Adipose tissue (tissue), 3 donors: ENCODE measurements around the gene LASP1. TPM values are rescaled to one million over a fixed set of nuclear protein-coding genes. Genes with fewer than 3 reads are reported as not detected.
"Not testable (repeated sequence)": the region's sequence is repeated elsewhere in the genome, so short reads cannot be mapped to it uniquely, and the experiment has no call there.

Experiments used
- H3K27ac ChIP-seq: one replicate; pipeline ENCODE4 v1.5.1; 2013; ENCODE audit warnings: low read depth, low read length
- WGBS, 3 donors: extraction: QIAGEN DNeasy Blood & Tissue Kit; methylation state at CpG; one replicate each; pipeline ENCODE4 v1.1.7; 2013; 5-methylcytosine and 5-hydroxymethylcytosine counted together
- polyA plus RNA-seq, 3 donors: library from polyadenylated mRNA; stranded (reverse); fragments of 200-250 nt; gene quantifications; one replicate each; pipeline ENCODE4 v1.2.3, GENCODE V29; 2013
- donor health status: healthy with polysubstance abuse.
- donor health status: Bipolar disorder and iron deficiency.
- donor health status: healthy.

The LASP1 gene
- polyA plus RNA-seq, 3 donors: 49.1 to 90.6 (median 67.3) TPM

DNA sequence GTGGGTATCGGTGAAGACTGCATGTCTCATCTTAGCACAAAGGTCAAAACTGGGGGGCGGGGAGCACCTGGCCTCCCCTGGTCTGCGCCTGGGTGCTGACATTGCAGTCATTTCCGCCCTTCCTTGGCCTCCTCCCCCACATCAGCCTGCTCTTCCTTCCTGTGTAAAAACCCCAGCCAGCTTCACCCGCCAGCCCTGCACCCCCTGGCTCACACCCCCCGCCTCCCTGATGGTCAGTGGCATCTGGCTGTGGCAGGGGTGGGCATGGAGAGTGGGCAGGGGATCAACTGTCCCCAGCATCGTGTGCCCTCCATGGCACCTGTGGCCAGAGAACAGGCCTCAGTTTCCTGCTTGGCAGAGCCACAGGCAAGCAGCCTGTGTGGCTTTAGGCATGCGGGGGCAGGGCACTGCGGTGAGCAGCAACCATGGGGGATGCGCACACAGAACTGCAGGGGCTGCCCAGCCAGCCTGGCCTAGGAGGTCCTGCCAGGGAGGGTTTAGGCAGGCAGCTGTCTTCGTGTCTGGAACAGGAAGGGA, 29.0 kb downstream of the LASP1 start:
- H3K27ac ChIP-seq: no peak overlapping the region
- WGBS, 3 donors: 33 to 75% (median 43%) methylated on average over 11 of the region's 11 CpGs

GRCh38 chr17:38899421-38899820, 29.6 kb downstream of the LASP1 start:
- no peak overlapping the region for H3K27ac ChIP-seq
- WGBS, 3 donors: 62 to 92% (median 64%) methylated on average over 5 of the region's 5 CpGs

DNA sequence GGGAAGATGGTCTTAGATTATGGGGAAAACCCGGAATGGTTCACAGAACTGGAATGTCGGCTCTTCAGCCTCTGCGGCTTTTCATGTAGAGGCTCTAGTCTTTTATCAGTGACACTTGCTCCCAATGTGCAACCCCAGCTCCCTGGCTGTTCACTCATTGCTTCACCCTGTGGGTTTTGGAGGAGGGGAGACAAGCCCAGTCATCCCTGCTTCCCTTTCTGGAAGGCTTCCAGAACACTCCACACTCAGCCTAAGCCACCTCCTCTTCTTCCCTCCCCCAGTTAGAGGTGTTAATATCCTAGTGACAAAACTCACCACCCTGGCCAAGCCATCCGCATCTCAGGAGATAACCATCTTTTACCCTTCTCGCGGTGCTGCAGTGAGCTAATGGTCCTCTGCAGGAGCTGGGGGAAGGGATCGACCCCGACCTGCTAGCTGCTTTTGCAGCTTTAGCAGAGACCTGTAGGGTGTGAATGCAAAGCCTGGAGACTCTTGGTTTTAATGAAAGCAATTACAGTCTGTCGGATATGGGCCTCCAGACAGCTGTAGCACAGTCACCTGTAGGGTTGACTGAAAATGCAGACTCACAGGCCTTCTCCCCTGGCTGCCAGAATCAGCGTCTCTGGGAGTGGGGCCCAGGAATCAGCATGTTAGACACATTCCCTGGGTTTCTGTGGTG, 31.3 kb downstream of the LASP1 start:
- H3K27ac ChIP-seq: no peak overlapping the region
- WGBS, 3 donors: 13 to 55% (median 16%) methylated on average over 10 of the region's 10 CpGs

DNA sequence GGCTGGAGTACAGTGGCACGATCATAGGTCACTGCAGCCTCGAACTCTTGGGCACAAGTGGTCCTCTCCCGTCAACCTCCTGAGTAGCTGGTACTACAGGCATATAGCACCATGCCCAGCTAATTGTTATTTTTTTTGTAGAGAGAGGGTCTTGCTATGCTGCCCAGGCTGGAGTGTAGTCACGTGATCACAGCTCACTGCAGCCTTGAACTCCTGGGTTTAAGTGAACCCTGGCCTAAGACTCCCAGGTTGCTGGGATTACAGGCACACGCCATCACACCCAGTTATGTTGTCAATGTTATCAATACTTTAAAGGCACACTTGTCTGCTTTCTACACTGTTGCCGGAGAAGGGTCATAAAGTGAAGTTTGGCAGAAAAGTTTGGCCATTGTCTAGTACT, 33.5 kb downstream of the LASP1 start:
- H3K27ac ChIP-seq: no peak overlapping the region
- WGBS, 3 donors: 74 to 88% (median 88%) methylated on average over 6 of the region's 6 CpGs

DNA sequence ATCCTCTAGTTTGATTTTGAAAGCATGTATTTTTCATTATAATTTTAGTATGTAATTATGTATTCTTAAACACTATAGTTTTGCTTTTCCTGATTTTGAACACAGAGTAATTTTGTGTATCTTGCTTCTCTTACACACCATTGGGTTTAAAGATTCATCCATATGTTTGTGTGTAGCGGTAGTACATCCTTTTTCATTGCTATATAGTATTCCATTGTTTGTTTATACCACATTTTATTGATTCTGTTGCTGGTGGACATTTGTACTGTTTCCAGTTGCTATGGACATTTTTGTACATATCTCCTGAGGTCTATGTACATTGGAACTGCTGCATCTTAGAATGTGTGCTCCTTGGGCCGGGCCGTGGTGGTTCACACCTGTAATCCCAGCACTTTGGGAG, 35.0 kb downstream of the LASP1 start:
- no peak overlapping the region for H3K27ac ChIP-seq
- WGBS, 3 donors: 91 to 99% (median 99%) methylated on average over 3 of the region's 3 CpGs

- H3K27ac ChIP-seq: no peak overlapping the region
- 90 to 94% (median 93%) methylated on average over 10 of the region's 10 CpGs for WGBS, 3 donors
Observed at GRCh38 chr17:38905375-38905774, 35.5 kb downstream of the LASP1 start.

DNA sequence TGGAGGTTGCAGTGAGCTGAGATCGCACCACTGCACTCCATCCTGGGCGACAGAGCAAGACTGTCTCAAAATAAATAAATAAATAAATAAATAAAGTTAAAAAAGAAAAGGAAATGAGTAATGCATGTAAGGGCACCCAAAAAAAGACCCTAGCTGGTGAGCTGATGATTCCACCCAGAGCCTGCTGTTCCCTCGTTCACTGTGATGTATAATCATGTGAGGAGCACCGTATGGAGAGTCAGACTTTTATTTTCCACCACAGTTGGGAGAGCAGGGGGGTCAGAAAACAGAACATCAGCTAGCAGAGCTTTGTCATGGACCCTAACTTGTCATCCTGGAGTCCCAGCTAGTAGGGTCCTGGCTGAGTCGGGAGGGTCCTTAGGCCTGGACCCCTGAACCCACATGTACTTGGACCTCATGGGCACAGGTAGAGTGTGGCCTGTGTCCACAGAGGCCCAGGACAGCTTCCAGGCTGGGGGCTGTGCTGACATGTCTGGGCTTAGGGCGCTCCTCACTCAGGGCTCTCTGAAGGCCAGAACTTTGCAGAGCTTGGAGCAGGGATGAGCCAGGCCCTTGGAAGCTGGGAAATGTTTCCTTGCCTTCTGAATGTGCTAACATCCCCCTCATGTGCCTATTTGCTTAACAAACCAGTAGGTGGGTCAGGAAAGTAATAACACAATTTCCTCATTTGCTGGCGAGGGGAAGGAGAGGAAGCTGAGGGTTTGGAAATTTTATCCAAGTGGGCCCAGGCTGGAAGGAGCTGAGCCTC, 36.8 kb downstream of the LASP1 start:
- WGBS, 3 donors: 65 to 86% (median 66%) methylated on average over 7 of the region's 7 CpGs
- H3K27ac ChIP-seq: no peak overlapping the region

DNA sequence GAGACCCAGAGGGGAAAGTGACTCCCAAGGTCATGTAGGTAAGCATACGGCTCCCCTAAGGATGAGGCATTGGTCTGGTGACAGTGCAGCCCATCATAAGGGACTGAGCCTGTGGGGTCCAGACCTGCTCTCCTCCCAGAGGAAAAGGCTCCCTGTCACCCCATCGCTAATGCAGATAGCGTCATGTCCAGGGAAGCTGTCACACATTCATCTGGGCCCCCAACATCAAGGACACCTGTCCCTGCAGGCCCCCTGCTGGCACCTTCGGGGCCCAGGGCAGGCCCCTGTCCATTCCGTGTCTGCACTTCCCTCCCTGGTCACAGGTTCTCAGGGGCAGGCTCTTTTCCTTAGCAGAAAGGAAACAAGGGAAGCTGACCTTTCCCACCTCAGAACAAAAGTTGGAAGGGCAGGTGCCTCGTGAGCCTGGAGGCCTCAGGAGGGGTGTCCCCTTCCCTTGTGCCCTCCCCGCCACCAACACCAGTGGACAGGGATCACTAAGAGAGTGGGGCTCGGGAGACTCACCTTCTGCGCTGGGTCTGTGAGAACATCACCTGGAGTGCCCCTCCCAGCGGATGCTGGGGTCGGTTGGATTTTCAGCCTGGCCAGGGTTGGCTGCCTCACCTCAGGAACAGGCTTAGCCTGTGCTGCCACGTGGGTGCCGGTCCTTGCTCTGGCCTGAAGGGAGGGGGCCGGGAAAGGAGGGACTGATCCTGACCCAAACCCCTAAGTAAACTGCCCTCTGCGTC, 38.2 kb downstream of the LASP1 start:
- WGBS, 3 donors: 65 to 68% (median 67%) methylated on average over 15 of the region's 15 CpGs
- H3K27ac ChIP-seq: no peak overlapping the region

DNA sequence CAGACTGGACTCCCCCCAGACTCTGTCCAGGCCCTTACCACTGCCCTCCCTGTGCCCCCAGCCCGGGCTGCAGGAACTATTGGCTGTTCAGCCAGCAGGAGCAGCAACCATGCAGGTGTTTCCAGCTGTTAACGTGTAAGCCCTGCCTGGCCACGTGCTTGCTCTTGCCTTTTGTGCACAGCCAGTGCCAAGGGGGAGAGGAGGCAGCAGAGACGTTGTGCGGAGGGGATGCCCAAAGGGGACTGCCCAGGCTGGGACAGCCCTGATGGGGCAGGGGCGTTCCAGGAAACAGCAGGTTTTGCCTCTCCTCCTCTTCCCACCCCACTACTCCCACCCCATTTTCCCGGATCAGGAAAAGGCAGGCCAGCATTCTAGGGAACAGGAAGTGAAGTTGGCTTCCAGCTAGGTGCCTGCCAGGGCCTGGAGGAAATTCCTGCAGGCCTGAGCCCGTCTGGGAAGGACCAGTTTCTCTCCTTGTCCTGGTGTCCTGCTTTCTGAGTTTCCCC, 38.9 kb downstream of the LASP1 start:
- 30 to 47% (median 33%) methylated on average over 8 of the region's 8 CpGs for WGBS, 3 donors
- no peak overlapping the region for H3K27ac ChIP-seq

DNA sequence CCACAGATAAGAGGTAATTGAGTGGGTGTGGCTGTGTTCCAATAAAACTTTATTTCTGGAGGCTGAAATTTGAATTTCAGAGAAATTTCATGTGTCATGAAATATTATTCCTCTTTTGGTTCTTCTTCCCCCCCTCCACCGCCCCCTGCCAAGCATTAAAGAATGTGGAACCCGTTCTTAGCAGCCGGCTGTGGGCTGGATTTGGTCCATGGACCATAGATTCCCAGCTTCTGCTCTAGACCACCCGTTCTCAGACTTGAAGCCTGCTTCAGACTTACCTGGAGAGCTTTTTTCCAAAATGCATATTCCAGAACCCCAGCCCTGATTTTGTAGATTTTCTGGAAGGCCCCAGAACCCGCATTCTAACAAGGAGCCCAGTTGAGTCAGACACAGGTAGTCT, 40.5 kb downstream of the LASP1 start:
- 72 to 99% (median 87%) methylated on average over 5 of the region's 5 CpGs for WGBS, 3 donors
- H3K27ac ChIP-seq: no peak overlapping the region

DNA sequence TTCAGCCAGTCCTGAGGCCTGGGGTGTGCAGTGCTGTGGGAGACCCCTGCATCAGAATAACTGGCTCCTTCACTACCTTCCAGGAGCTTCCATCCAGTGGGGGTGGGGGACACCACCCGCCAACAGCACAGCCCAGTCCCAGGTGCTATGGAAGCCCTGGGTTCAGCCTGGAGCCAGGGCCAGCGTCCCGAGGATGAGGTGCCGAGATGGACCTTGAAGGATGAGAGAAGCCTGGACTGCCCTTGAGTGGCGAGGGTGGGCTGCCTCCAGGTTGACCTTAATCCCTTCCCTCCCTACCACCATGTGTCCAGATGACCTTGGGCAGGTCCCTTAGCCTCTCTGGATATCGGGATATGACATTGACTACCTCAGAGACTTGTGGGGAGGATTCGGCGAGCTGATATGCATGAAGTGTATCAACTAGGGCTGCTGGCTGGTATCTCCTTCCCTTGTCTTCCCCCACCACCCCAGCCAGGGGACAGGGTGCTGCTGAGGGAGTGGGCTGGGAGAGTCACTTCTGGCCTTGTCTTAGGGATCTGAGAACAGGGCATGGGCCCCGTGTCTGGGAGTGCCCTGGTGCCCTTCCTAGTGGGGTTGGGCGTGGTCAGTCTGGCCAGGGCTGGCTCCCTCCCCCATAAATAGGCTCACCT, 41.3 kb downstream of the LASP1 start:
- H3K27ac ChIP-seq: no peak overlapping the region
- 77 to 86% (median 83%) methylated on average over 10 of the region's 10 CpGs for WGBS, 3 donors

DNA sequence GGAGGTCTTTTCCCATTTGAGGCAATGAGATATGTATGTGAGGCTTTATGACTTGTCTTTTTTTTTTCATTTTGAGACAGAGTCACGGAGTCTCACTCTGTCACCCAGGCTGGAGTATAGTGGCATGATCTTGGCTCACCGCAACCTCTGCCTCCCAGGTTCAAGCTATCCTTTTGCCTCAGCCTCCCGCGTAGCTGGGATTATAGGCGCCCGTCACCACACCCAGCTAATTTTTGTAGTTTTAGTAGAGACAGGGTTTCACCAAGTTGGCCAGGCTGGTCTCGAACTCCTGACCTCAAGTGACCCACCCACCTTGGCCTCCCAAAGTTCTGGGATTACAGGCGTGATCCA, 41.8 kb downstream of the LASP1 start:
- 87 to 96% (median 93%) methylated on average over 8 of the region's 8 CpGs for WGBS, 3 donors
- not testable (repeated sequence) for H3K27ac ChIP-seq

- 33 to 62% (median 61%) methylated on average over 13 of the region's 13 CpGs for WGBS, 3 donors
- no peak overlapping the region for H3K27ac ChIP-seq
Observed at GRCh38 chr17:38912221-38912813, 42.5 kb downstream of the LASP1 start.

DNA sequence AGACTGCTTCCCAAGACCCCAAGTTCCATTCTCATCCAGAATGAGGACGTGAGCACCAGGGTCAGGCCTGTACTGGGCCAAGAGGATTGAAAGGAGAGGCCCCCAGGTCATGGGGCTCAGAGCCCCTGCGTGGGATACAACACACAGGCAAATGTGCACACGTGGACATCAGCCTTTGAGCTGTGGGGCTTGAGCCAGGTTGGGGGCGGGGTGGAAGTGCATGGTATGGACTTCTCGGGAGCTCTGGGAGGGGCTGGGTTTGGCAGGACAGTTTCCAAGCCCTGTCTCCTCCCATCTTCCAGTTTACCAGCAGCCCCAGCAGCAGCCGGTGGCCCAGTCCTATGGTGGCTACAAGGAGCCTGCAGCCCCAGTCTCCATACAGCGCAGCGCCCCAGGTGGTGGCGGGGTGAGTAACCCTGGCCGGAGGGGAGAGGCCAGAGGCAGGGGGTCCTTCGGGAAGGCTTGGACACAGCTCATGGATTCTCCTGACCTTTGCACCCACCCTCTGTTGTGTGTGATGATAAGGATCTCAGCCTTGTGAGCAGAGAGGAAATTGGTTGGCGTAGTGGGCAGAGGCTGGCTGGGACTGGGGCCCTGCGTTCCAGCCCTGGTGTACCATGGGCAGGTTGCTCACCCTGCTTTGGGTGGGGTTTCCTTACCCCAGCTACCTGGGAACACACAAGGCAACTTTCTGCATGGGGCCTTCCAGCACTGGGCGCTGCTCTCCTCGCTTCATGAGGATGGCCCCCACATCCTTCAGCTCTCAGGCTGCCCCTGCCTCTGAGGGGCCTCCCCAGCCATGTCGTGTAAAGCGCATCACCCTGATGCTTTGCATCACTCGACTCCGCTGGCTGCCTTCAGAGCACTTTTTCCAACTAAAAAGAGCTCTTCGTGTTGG, 45.1 kb downstream of the LASP1 start:
- H3K27ac ChIP-seq: no peak overlapping the region
- WGBS, 3 donors: 73 to 84% (median 74%) methylated on average over 20 of the region's 20 CpGs

- no peak overlapping the region for H3K27ac ChIP-seq
- 89 to 94% (median 91%) methylated on average over 7 of the region's 7 CpGs for WGBS, 3 donors
Observed at GRCh38 chr17:38915639-38915995, 45.8 kb downstream of the LASP1 start.

- H3K27ac ChIP-seq: no peak overlapping the region
- 76 to 84% (median 78%) methylated on average over 8 of the region's 8 CpGs for WGBS, 3 donors
Observed at GRCh38 chr17:38916771-38917170, 46.9 kb downstream of the LASP1 start.

DNA sequence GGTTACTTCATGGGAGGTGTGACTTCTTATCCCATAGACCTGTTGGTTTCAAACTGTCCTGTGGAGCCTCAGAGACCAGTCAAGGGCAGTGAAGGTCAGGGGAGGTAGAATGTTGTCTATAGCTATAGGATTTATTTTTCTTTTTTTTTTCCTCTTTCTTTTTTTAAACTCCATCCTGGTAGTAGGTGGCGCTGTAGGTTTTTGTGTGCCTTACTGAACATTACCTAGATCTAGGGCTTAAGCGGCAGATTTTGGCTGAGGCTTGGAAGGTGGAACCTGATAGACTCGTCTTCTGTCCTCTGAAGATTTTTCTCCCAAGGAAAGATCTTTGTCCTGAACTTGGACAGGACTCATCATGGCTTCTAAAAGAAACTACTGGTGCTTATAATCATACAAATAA, 47.4 kb downstream of the LASP1 start:
- H3K27ac ChIP-seq: no peak overlapping the region
- WGBS, 3 donors: 88 to 97% (median 93%) methylated on average over 3 of the region's 3 CpGs
